ENCODE data around the gene VPS33B.

The VPS33B gene

DNA sequence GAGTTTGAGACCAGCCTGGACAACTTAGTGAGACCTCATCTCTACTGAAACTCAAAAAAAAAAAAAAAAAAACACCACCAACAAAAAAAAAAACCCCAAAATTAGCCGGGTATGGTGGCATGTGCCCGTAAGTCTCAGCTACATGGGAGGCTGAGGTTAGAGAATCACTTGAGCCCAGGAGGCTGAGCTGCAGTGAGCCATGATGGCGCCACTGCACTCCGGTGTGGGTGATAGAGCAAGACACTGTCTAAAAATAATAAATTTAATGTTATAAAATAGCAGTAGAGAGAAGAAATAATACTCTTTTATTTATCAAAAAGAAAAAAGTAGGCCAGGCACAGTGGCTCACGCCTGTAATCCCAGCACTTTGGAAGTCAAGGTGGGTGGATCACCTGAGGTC lies 50.3 kb downstream of the VPS33B start:
- no peak for DNase-seq

DNA sequence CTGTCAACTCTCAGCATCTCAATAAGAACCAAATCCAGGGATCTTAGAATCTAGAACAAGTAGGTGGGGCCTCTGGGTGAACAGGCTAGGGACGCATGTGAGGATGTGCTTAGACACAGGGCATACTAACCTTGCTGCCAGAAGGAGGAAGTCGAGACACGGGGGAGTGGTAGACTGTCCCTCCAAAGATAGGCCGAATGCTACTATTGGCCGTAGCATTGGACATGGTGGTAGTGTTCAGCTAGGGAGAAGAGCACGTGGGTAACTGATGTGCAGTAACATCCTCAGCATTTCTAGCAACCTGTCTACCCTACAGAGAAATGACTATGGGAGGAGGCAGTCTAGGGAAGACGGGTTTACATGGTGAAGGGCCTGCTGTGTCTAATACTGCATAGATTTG lies 52.1 kb downstream of the VPS33B start:
- DNase-seq: no peak

DNA sequence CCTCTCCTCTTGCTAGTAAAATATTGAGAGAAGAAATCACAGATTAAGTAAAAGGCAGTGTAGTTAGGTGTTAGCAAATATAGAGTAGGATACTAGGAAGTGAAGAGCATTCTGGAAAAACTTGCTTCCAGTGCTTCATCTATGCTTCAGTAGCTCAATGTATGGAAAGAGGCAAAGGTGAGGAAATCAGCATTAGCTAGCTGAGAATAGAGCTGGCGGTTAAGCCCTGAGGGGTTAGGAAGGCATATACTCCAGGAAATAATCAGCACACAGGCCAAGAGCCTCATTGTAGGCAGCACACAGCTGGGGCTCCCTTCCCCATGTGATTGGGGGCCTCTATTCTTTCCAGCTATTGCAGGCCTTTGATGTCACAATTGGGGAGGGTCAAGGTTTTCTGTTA lies 54.0 kb downstream of the VPS33B start:
- DNase-seq: no peak

DNA sequence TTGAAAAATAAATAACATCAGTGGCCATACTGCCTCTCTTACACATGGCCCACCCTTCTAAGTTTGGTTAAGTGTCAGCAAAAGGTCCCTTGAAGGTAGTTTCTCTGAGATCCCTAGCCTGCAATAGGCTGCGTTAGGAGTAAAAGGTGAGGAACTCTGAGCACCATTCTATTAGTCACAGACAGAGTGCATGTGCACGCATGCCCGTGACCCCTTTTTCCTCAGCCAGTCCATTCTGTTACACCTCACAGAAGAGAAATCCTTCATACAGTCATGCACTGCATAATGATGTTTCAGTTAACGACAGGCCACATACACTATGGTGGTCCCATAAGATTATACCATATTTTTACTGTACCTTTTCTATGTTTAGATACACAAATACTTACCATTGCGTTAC lies 55.2 kb downstream of the VPS33B start:
- no peak for DNase-seq

- DNase-seq: no peak
Measured at GRCh38 chr15:90966262-90966661, 56.1 kb downstream of the VPS33B start.

- DNase-seq: no peak
Measured at GRCh38 chr15:90962021-90962420, 60.4 kb downstream of the VPS33B start.

DNA sequence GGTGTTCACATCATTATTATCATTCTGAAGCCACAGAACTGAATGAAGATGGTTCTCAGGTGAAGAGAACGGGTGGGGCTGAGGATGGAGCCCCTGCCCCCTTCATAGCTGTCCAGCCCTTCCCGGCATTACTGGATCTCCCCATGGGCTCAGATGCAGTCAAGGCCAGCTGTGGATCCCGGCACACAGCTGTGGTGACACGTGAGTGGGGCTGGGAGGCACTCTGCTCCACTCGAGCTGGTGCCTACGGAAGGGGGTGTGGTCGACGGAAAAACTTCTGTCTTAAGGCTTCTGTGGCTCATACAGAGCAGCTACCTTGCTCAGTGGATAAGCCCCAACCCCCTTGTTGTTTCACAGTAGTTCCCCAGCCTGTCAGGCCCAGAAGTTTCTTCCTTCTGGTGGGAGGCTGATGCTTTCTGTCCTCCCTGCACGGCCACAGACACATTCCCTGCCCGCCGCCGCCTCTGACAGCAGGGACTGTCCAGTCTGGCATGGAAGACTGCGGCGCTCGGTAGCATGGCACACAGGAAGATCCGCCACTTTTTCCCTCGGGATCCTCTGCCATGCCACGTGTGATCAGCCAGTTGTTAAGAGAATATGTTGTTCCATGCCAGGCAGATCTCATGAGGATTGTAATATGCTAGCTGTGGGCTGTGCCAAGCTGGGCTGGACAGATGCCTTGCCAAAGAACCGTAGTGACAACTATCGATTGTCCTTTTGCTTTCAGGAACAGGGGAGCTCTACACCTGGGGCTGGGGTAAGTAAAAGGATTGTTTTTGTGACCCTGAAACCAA lies 61.9 kb downstream of the VPS33B start:
- no peak for DNase-seq

GRCh38 chr15:90959894-90960293 lies 62.5 kb downstream of the VPS33B start:
- no peak for DNase-seq

DNA sequence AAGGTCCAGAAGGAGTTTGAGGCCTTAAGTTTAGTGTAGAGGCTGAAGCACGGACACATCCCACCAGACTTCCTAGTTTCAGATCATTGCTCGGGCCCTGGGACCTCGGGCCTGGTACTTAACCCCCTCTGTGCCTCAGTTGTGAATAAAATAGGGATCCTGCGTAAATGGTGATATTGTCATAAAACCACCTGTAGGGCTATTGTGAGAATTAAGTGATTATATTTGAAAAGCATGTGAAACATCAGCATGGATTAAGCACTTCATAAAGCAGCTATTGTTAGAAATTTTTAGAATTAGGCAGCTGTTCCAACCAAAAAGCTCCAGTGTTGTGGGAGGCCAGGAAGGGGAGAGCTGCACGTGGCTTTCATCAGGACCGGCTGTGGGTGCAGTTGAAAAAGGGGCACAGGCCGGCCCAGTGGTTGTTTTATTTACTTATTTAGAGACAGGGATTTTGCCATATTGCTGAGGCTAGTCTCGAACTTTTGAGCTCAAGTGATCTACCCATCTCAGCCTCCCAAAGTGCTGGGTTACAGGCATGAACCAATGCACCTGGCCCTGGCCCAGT lies 63.3 kb downstream of the VPS33B start:
- DNase-seq: no peak

DNA sequence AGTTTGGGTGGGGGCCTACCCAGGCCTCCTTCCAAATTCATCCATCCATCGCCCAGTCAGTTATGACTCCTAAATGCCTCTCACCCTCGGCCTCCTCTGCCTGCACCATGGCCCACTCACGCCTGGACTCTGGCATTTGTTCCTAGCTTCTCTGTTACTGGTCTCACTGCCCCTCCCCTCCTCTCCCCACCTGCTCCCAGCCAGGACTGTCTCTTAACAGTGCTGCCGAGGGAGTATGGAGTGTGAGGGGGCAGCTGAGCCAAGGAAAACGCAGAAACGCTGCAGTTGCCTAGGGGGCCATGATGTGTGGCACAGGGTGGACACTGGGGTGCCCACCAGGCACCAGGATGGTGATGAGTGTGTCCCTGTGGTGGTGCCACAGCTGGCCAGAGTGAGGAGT lies 64.6 kb downstream of the VPS33B start:
- no peak for DNase-seq

- DNase-seq: no peak
Measured at GRCh38 chr15:90957031-90957790, 65.2 kb downstream of the VPS33B start.

- DNase-seq: no peak
Measured at GRCh38 chr15:90956274-90957030, 65.9 kb downstream of the VPS33B start.

DNA sequence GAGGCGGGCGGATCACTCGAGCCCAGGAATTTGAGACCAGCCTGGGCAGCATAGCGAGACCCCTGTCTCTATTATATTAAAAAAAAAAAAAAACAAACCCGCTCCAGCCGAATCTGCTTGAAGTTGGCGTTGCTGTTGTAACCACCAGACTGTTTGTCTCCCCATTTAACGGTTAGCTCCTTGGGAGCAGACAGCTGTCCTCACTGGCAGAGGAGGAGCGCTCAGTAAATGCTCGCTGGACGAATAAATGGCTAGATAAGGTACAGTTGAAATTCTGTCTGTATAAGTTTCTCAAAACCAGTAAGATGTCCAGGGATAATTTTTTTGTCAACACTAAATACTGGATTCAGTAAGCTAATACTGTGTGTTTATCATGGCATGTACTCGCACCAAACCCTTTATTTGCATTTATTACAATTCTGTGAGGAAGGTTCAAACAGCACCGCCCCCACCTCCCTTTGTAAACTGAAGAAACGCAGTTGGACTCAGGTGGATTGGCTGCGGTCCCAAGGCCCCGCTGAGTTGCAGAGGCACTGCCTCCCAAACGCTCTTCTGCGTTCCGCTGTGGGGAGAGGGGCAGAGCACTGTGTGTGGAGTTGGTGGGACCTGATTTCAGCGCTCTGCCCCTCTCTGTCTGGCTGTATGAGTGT lies 66.6 kb downstream of the VPS33B start:
- DNase-seq: no peak

GRCh38 chr15:90954712-90955623 lies 67.4 kb downstream of the VPS33B start, which contains the start of gene RCCD1:
Gene RCCD1 (plus strand): TSS chr15:90954884. CDS start chr15:90956735, 1,851 bp downstream.
- DNase-seq: no peak

- DNase-seq: no peak
Measured at GRCh38 chr15:90953947-90954711, 68.3 kb downstream of the VPS33B start.

GRCh38 chr15:90952901-90953677 lies 69.3 kb downstream of the VPS33B start:
- no peak for DNase-seq

GRCh38 chr15:90950676-90951075 lies 71.7 kb downstream of the VPS33B start:
- DNase-seq: no peak

DNA sequence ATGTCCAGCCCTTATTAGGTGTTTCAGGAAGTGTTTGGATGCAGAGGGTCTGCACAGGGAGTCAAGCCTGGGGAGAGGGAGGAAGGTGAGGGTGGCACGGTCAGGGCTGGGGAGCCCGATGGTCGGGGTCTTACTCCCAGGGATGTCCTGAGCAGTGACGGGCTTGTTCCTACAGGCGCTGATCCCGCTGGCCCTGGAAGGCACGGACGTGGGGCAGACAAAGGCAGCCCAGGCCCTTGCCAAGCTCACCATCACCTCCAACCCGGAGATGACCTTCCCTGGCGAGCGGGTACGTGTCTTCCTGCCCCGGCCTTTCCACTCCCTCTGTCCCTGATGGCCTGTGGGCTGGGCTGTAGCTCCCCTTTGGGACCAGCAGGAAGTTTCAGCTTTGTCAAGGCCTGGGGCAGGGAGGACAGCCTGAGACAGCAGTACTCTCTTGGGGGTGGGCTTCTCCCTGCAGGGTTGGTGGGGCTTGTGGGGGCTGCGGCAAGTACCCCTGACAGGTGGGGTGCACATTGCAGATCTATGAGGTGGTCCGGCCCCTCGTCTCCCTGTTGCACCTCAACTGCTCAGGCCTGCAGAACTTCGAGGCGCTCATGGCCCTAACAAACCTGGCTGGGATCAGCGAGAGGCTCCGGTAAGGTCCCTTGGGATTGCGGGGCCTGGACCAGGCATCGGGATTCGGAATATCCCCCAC lies 72.3 kb downstream of the VPS33B start:
- DNase-seq: no peak

Data from DMS79 (cell line).